ENCODE results near the gene SLC7A9.

The SLC7A9 gene

DNA sequence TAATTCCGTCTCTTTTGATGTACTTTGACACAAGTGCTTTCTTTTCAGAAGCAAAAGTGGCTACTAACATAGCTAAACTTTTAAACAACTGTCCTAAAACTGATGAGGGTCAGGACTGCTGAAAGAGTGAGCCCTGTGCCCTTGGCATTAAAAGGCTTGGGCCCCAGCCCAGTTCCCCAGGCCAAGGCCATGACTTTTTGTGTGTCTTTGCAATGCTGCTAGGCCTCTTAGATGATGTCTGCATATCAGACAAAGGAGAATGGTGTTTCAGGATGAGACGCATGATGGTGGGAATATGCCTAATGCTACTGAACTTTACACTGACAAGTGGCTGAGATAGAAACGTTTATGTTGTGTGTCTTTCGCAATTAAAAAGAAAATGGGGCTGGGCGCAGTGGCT lies 38.0 kb downstream of the SLC7A9 start:
- Histone ChIP-seq H3K27me3 (ENCODE audit: control insufficient read depth in 1 of 2, insufficient read depth in 2 of 2, low read length in 2 of 2) (no peaks in the 10 kb centered on the region), H3K4me1 (ENCODE audit: control insufficient read depth in 1 of 2, insufficient read depth in 2 of 2, low read length in 2 of 2) (no peaks in the 10 kb centered on the region), H3K4me3 (ENCODE audit: low read depth in 1 of 2, low read length in 2 of 2) (no peak overlapping the region), H3K27ac (ENCODE audit: low read depth, low read length) (no peak overlapping the region), H3K9ac (ENCODE audit: low read depth in 1 of 2, low read length in 2 of 2) (no peak overlapping the region), H3K36me3 (ENCODE audit: control insufficient read depth in 1 of 2, insufficient read depth in 2 of 2, low read length in 2 of 2) (peaks cover 0 to 17% of the 10 kb centered on the region in 2 donors), H3K9me3 (ENCODE audit: control insufficient read depth in 1 of 2, low read length in 2 of 2) (no peaks in the 10 kb centered on the region)

GRCh38 chr19:32830231-32831014 lies 39.1 kb downstream of the SLC7A9 start:
- Histone ChIP-seq H3K27ac (ENCODE audit: low read depth, low read length) (no peak overlapping the region), H3K36me3 (ENCODE audit: control insufficient read depth in 1 of 2, insufficient read depth in 2 of 2, low read length in 2 of 2) (peaks cover 0 to 17% of the 10 kb centered on the region in 2 donors), H3K4me3 (ENCODE audit: low read depth in 1 of 2, low read length in 2 of 2) (no peak overlapping the region), H3K4me1 (ENCODE audit: control insufficient read depth in 1 of 2, insufficient read depth in 2 of 2, low read length in 2 of 2) (no peaks in the 10 kb centered on the region), H3K9me3 (ENCODE audit: control insufficient read depth in 1 of 2, low read length in 2 of 2) (no peaks in the 10 kb centered on the region), H3K9ac (ENCODE audit: low read depth in 1 of 2, low read length in 2 of 2) (no peak overlapping the region), H3K27me3 (ENCODE audit: control insufficient read depth in 1 of 2, insufficient read depth in 2 of 2, low read length in 2 of 2) (no peaks in the 10 kb centered on the region)

DNA sequence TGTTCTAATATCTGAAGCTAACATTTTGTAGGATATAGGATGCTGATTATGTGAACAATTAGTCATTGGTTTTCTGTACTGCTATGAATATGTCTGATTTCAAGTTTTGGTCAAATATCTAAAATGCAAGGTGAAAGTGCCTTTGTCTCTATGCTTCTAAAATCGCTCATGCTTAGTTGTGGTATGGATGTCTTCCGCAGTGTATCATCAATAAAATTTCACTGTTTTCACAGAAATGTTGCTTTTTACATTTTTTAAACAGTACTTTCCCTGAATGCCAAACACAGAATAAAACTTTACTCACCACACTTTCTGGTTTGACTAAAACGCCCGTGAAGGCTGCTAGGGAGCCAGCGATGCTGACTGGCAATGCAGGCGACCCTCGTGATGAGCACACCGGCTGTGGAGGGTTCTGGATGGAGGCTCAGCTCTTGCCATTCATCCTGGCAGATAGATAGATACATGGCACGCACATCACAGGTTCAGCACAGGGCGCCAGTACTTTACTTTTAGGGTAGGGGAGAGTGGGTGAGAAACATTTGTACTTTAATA lies 40.1 kb downstream of the SLC7A9 start:
- no peak overlapping the region for H3K27ac ChIP-seq (ENCODE audit: low read depth, low read length)
- no peaks in the 10 kb centered on the region for H3K27me3 ChIP-seq (ENCODE audit: control insufficient read depth in 1 of 2, insufficient read depth in 2 of 2, low read length in 2 of 2)
- no peak overlapping the region for H3K9ac ChIP-seq (ENCODE audit: low read depth in 1 of 2, low read length in 2 of 2)
- no peaks in the 10 kb centered on the region for H3K4me1 ChIP-seq (ENCODE audit: control insufficient read depth in 1 of 2, insufficient read depth in 2 of 2, low read length in 2 of 2)
- H3K9me3 ChIP-seq (ENCODE audit: control insufficient read depth in 1 of 2, low read length in 2 of 2): no peaks in the 10 kb centered on the region
- H3K36me3 ChIP-seq (ENCODE audit: control insufficient read depth in 1 of 2, insufficient read depth in 2 of 2, low read length in 2 of 2): peaks cover 0 to 17% of the 10 kb centered on the region in 2 donors
- no peak overlapping the region for H3K4me3 ChIP-seq (ENCODE audit: low read depth in 1 of 2, low read length in 2 of 2)

- H3K27ac ChIP-seq (ENCODE audit: low read depth, low read length): no peak overlapping the region
- no peaks in the 10 kb centered on the region for H3K4me1 ChIP-seq (ENCODE audit: control insufficient read depth in 1 of 2, insufficient read depth in 2 of 2, low read length in 2 of 2)
These were observed 40.8 kb downstream of the SLC7A9 start for GRCh38 chr19:32828643-32829344.

DNA sequence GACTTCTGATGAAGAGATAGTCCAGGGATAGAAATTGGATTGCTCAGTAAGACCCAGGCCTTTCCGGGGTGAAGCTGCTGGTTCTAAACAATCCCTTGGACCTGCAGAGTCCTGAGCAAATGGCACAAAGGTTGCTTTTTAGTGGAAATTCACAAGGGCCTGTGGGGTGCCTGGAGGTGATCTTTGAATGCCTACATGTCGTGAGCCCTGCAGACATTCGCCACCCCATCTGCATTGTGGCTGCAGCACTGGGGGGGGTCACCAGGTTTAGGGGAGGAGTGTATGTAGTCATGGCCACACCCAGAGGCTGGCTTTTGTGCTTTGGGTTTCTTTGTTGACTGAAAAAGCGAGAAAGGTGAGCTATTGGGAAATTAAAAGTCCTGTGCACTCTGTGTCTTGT lies 41.4 kb downstream of the SLC7A9 start:
- Histone ChIP-seq H3K36me3 (ENCODE audit: control insufficient read depth in 1 of 2, insufficient read depth in 2 of 2, low read length in 2 of 2) (peaks cover 0 to 17% of the 10 kb centered on the region in 2 donors), H3K27me3 (ENCODE audit: control insufficient read depth in 1 of 2, insufficient read depth in 2 of 2, low read length in 2 of 2) (peaks cover 0 to 4% of the 10 kb centered on the region in 2 donors), H3K4me1 (ENCODE audit: control insufficient read depth in 1 of 2, insufficient read depth in 2 of 2, low read length in 2 of 2) (no peaks in the 10 kb centered on the region), H3K4me3 (ENCODE audit: low read depth in 1 of 2, low read length in 2 of 2) (no peak overlapping the region), H3K9me3 (ENCODE audit: control insufficient read depth in 1 of 2, low read length in 2 of 2) (no peaks in the 10 kb centered on the region), H3K9ac (ENCODE audit: low read depth in 1 of 2, low read length in 2 of 2) (no peak overlapping the region), H3K27ac (ENCODE audit: low read depth, low read length) (no peak overlapping the region)

More at GRCh38 chr19:32828643-32829344, 40.8 kb downstream of the SLC7A9 start:
- H3K4me3 ChIP-seq (ENCODE audit: low read depth in 1 of 2, low read length in 2 of 2): no peak overlapping the region
- H3K9ac ChIP-seq (ENCODE audit: low read depth in 1 of 2, low read length in 2 of 2): no peak overlapping the region
- H3K9me3 ChIP-seq (ENCODE audit: control insufficient read depth in 1 of 2, low read length in 2 of 2): no peaks in the 10 kb centered on the region
- H3K36me3 ChIP-seq (ENCODE audit: control insufficient read depth in 1 of 2, insufficient read depth in 2 of 2, low read length in 2 of 2): peaks cover 0 to 17% of the 10 kb centered on the region in 2 donors
- no peaks in the 10 kb centered on the region for H3K27me3 ChIP-seq (ENCODE audit: control insufficient read depth in 1 of 2, insufficient read depth in 2 of 2, low read length in 2 of 2)

GRCh38 chr19:32824916-32825608 lies 44.5 kb downstream of the SLC7A9 start:
- H3K9me3 ChIP-seq (ENCODE audit: control insufficient read depth in 1 of 2, low read length in 2 of 2): no peaks in the 10 kb centered on the region
- H3K27ac ChIP-seq (ENCODE audit: low read depth, low read length): no peak overlapping the region
- H3K4me1 ChIP-seq (ENCODE audit: control insufficient read depth in 1 of 2, insufficient read depth in 2 of 2, low read length in 2 of 2): peaks cover 3 to 7% of the 10 kb centered on the region in 2 donors
- H3K4me3 ChIP-seq (ENCODE audit: low read depth in 1 of 2, low read length in 2 of 2): no peak overlapping the region
- H3K9ac ChIP-seq (ENCODE audit: low read depth in 1 of 2, low read length in 2 of 2): no peak overlapping the region
- peaks cover 0 to 5% of the 10 kb centered on the region in 2 donors for H3K27me3 ChIP-seq (ENCODE audit: control insufficient read depth in 1 of 2, insufficient read depth in 2 of 2, low read length in 2 of 2)
- H3K36me3 ChIP-seq (ENCODE audit: control insufficient read depth in 1 of 2, insufficient read depth in 2 of 2, low read length in 2 of 2): peaks cover 0 to 13% of the 10 kb centered on the region in 2 donors

- peaks cover 3 to 7% of the 10 kb centered on the region in 2 donors for H3K4me1 ChIP-seq (ENCODE audit: control insufficient read depth in 1 of 2, insufficient read depth in 2 of 2, low read length in 2 of 2)
- peaks cover 0 to 5% of the 10 kb centered on the region in 2 donors for H3K27me3 ChIP-seq (ENCODE audit: control insufficient read depth in 1 of 2, insufficient read depth in 2 of 2, low read length in 2 of 2)
- no peak overlapping the region for H3K9ac ChIP-seq (ENCODE audit: low read depth in 1 of 2, low read length in 2 of 2)
- peaks cover 0 to 10% of the 10 kb centered on the region in 2 donors for H3K36me3 ChIP-seq (ENCODE audit: control insufficient read depth in 1 of 2, insufficient read depth in 2 of 2, low read length in 2 of 2)
- no peak overlapping the region for H3K27ac ChIP-seq (ENCODE audit: low read depth, low read length)
- H3K9me3 ChIP-seq (ENCODE audit: control insufficient read depth in 1 of 2, low read length in 2 of 2): no peaks in the 10 kb centered on the region
- H3K4me3 ChIP-seq (ENCODE audit: low read depth in 1 of 2, low read length in 2 of 2): no peak overlapping the region
These were observed 45.3 kb downstream of the SLC7A9 start for GRCh38 chr19:32824191-32824751.

- peaks cover 0 to 5% of the 10 kb centered on the region in 2 donors for H3K36me3 ChIP-seq (ENCODE audit: control insufficient read depth in 1 of 2, insufficient read depth in 2 of 2, low read length in 2 of 2)
- H3K9me3 ChIP-seq (ENCODE audit: control insufficient read depth in 1 of 2, low read length in 2 of 2): no peaks in the 10 kb centered on the region
- peaks cover 3 to 7% of the 10 kb centered on the region in 2 donors for H3K4me1 ChIP-seq (ENCODE audit: control insufficient read depth in 1 of 2, insufficient read depth in 2 of 2, low read length in 2 of 2)
- H3K9ac ChIP-seq (ENCODE audit: low read depth in 1 of 2, low read length in 2 of 2): no peak overlapping the region
- no peak overlapping the region for H3K27ac ChIP-seq (ENCODE audit: low read depth, low read length)
- H3K27me3 ChIP-seq (ENCODE audit: control insufficient read depth in 1 of 2, insufficient read depth in 2 of 2, low read length in 2 of 2): peaks cover 0 to 5% of the 10 kb centered on the region in 2 donors
- H3K4me3 ChIP-seq (ENCODE audit: low read depth in 1 of 2, low read length in 2 of 2): no peak overlapping the region
These were observed 45.8 kb downstream of the SLC7A9 start for GRCh38 chr19:32823747-32824102.

- Histone ChIP-seq H3K9me3 (ENCODE audit: control insufficient read depth in 1 of 2, low read length in 2 of 2) (no peaks in the 10 kb centered on the region), H3K4me1 (ENCODE audit: control insufficient read depth in 1 of 2, insufficient read depth in 2 of 2, low read length in 2 of 2) (peaks cover 3 to 7% of the 10 kb centered on the region in 2 donors), H3K27me3 (ENCODE audit: control insufficient read depth in 1 of 2, insufficient read depth in 2 of 2, low read length in 2 of 2) (peaks cover 0 to 5% of the 10 kb centered on the region in 2 donors), H3K36me3 (ENCODE audit: control insufficient read depth in 1 of 2, insufficient read depth in 2 of 2, low read length in 2 of 2) (no peaks in the 10 kb centered on the region), H3K4me3 (ENCODE audit: low read depth in 1 of 2, low read length in 2 of 2) (no peak overlapping the region), H3K27ac (ENCODE audit: low read depth, low read length) (no peak overlapping the region), H3K9ac (ENCODE audit: low read depth in 1 of 2, low read length in 2 of 2) (no peak overlapping the region)
These were observed 46.4 kb downstream of the SLC7A9 start for GRCh38 chr19:32822916-32823746.
